SH-SY5Y (cell line): Measurements from ENCODE around the gene NSG2.

Source experiments
- GATA2 ChIP-seq: IDR thresholded peaks from 2 replicates; pipeline ENCODE4 v1.6.1; 2011; ENCODE audit warnings: mild to moderate bottlenecking, low read depth, low read length
- GATA3 ChIP-seq: IDR thresholded peaks from 2 replicates; pipeline ENCODE4 v1.6.1; 2011; ENCODE audit warnings: low read depth, mild to moderate bottlenecking, low read length, moderate library complexity

The NSG2 gene

DNA sequence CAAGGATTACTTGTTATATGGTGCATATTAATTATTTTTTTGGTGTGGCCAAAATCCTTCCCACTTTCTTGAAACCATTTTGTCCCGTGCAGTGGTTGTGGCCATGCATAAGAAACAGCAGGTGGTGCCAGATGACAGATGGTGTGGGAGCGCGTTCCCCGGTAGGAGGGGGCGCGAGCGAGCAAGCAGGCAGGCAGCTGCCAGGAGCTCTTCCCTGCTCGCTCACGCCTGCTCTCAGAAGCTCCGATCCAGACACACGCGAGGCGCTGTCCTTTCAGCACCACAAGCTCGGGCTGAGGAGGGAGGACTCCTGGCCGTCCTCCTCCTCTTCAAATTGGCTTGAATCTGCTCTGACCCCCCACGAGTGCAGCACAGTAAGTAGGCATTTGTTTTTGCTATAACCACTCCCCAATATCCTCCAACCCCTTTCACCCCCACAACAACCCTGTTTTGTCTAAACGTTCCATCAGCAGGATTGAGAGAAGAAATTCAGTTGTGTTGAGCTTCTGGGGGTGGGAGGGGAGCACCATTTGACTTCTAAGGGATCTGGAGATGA, at the start of gene NSG2:
NSG2 (plus strand) TSS at position 237 of the 556 bp plus-strand sequence. CDS start 1,050 bp downstream, outside the sequence.
- TF ChIP-seq GATA2 (no peak), GATA3 (no peak)

- TF ChIP-seq GATA3 (no peak), GATA2 (no peak)
These were observed 48.2 kb upstream of the NSG2 start for GRCh38 chr5:173997331-173997730.

GRCh38 chr5:173998531-173998930, 47.0 kb upstream of the NSG2 start:
- TF ChIP-seq GATA3 (no peak), GATA2 (no peak)

GRCh38 chr5:174000076-174000475, 45.4 kb upstream of the NSG2 start:
- TF ChIP-seq GATA3, result no peak
- TF ChIP-seq GATA2, result no peak

- no peak for TF ChIP-seq GATA3
- TF ChIP-seq GATA2, result no peak
These were observed 41.7 kb upstream of the NSG2 start for GRCh38 chr5:174003795-174004194.

DNA sequence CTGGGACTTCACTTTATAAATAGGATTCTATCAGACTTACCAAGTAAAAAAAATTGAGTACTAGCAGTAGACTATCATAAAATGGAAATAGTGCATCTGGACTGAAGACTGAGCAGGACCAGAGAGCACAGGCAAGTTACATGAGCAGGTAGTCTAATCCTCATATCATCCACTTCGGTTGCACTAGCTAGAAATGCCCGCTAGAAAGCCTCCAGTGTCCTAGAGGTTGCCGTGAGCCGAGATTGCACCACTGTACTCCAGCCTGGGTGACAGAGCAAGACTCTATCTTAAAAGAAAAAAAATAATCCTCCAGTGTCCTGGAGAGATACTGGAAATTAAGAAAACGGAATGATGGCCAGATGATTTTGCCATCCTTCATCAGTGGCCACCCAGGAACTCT, 36.6 kb upstream of the NSG2 start:
- TF ChIP-seq GATA2 (no peak), GATA3 (no peak)

DNA sequence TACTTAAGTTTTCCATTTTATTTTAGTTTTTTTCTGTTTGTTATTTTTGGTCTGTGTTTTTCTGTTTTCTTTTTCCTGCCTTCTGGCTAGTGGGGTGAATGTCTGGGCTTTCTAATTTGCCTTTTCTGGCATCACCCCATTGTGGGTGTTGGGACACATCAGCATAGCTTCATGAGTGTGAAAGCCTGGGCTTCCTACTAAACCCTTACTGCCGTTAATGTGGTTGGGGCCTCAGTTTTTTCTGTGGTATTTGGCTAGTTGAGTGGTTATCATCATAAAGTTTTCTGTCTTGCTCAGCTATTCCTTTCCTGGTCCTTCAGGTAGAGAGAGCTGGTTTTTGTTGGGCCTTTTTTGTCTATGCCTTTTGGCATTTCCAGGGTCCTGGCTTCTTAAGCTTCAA, 35.1 kb upstream of the NSG2 start:
- TF ChIP-seq GATA2, result no peak
- no peak for TF ChIP-seq GATA3

DNA sequence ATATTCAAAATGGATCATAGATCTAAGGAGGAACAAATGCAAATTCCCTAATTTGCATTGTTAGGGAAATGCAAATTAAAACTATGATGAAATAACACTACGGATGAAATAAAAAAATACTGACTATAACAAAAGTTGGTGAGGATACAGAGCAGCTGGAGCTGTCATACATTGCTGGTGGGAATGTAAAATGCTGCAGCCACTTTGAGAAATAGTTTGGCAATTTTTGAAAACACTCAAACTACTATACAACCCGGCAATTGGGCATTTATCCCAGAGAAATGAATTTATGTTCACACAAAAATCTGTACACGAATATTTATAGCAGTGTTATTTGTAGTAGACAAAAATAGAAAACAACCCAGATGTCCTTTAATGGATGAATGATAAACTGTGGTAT, 34.1 kb upstream of the NSG2 start:
- TF ChIP-seq GATA3 (no peak), GATA2 (no peak)

DNA sequence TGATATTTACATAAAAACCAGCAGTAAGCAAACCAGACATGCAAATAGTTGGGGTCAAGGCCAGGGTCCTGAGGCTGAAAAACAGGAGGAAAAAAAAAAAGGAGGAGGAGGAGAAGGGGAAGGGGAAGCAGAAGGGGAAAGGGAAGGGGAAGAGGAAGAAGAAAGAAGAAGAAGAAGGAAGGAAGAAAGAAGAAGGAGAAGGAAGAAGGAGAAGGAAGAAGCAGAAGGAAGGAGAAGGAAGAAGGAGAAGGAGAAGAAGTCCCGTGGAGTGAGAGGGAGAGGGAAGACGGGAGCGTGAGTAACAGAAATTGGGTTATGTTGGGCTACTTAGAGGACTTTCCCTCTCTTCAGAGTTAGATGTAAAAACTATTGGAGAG, 24.6 kb upstream of the NSG2 start:
- TF ChIP-seq GATA2, result no peak
- TF ChIP-seq GATA3, result no peak

DNA sequence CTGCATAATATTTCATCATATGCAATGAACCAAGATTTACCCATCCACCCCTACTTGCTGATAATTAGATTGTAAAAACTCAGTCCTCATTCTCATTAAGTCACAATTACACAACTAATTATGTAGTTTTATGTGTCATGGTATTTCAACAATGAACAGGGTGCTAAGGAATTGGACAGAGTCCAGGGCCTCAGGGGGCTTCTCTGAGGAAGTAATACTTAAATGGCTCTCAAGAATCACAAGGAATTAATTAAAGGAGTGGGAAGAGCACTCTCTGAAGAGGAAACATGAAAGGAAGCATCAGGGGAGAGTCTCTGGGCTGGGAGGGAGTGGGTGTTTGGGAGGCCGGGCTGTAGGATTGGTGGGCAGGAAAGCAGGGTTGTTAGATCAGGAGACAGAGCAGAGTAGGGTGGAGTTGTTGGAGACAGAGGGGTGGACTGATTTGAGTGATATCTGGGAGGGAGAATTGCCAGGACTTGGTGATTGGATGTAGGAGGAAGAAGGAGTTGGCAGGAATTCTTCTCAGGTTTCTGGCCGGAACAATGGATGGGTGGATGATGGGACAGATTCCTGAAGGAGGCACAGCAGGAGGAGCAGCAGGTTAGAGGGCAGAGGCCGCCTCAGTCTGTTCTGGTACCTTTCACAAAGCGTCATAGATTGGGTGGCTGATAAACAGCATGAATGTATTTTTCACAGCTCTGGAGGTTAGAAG, 23.0 kb upstream of the NSG2 start:
- TF ChIP-seq GATA2 (peak; percentile 14; the same call in 1 of the 2 replicates), GATA3 (no peak)

GRCh38 chr5:174030286-174030685, 15.2 kb upstream of the NSG2 start:
- TF ChIP-seq GATA3 (no peak), GATA2 (no peak)

DNA sequence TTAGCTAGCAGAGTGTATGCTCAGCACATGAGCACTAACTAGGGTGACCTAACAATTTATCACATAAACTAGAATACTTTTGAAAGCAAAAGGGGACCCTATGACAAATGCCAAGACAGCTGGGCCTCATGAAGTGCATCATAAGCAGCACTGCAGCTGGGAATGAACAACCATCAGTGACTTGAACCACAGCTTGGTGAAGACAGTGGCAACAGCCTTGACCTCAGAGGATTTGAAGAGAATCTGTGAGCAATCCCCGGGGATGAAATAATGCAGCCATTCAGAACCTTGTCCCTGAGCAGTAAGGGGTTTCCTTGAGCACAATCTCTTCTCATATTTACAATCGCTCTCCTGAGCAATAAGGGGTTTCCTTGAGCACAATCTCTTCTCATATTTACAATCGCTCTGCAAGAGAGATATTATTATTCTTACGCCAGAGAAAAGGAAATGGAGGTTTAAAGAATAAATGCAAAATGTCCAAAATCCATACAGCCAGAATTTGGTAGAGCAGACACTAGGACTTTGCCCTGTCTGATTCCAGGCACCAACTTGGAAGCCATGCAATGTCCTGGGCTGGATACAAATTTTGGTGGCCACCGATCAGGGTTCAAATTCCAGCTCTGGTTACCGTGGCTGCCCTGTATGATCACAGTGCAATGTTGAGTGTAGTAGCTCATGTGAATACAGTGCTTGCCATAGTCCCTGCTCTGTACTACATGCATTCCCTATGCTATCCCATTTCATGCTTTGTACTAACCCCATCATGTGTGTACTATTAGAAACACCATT, 846 bp upstream of the NSG2 start:
- TF ChIP-seq GATA3 (no peak), GATA2 (no peak)

GRCh38 chr5:174046558-174046957, 1.1 kb downstream of the NSG2 start:
- no peak for TF ChIP-seq GATA3
- no peak for TF ChIP-seq GATA2

GRCh38 chr5:174047472-174048099, 2.1 kb downstream of the NSG2 start:
- TF ChIP-seq GATA3 (no peak), GATA2 (no peak)
